GM12878 (cell line): ENCODE results near the gene SLC1A2. TPM values are rescaled to one million over a fixed set of nuclear protein-coding genes. Genes with fewer than 3 reads are reported as not detected.
A peak's percentile ranks its signal among the peaks of the same experiment; 100 is the strongest.

Experiments
- BHLHE40 ChIP-seq, 2 experiments: fragments of 450-650 bp in 1 of 2; IDR thresholded peaks; 2 replicates each; pipeline ENCODE4 v1.6.1; 2011 to 2017; ENCODE audit warnings: low read depth in 2 of 2, borderline replicate concordance in 1 of 2, improper control_type of control experiment in 1 of 2, low read length in 1 of 2, mild to moderate bottlenecking in 1 of 2
- BMI1 ChIP-seq: fragments of 450-650 bp; IDR thresholded peaks from 2 replicates; pipeline ENCODE4 v1.6.1; 2016; ENCODE audit warnings: mild to moderate bottlenecking, moderate library complexity, borderline replicate concordance
- EGR1 ChIP-seq, 2 experiments: IDR thresholded peaks; 1 replicate in 1 of 2; 2 replicates in 1 of 2; pipeline ENCODE4 v1.6.1; 2011 to 2012; ENCODE audit warnings: low read depth in 2 of 2, low read length in 2 of 2, borderline replicate concordance in 1 of 2, mild to moderate bottlenecking in 1 of 2, moderate library complexity in 1 of 2
- ETV6 ChIP-seq, 2 experiments: fragments of 450-650 bp in 1 of 2; IDR thresholded peaks in 1 of 2; conservative IDR thresholded peaks in 1 of 2; 2 replicates each; pipeline ENCODE4 v1.6.1; 2014; ENCODE audit warnings: antibody characterized with exemption in 1 of 2, borderline replicate concordance in 1 of 2, low read depth in 1 of 2, mild to moderate bottlenecking in 1 of 2, moderate library complexity in 1 of 2
- MEF2A ChIP-seq: IDR thresholded peaks from 2 replicates; pipeline ENCODE4 v1.6.1; 2011; ENCODE audit warnings: low read depth, mild to moderate bottlenecking, low read length, moderate library complexity; ENCODE audit not compliant: insufficient read depth
- RUNX3 ChIP-seq: IDR thresholded peaks from 2 replicates; pipeline ENCODE4 v1.6.1; 2012; ENCODE audit warnings: low read length, inconsistent platforms
- SMC3 ChIP-seq: IDR thresholded peaks from 2 replicates; pipeline ENCODE4 v1.6.1; 2011; ENCODE audit warnings: low read length, improper control_type of control experiment, borderline replicate concordance
- TCF12 ChIP-seq: IDR thresholded peaks from 2 replicates; pipeline ENCODE4 v1.6.1; 2011; ENCODE audit warnings: low read depth, mild to moderate bottlenecking, low read length
- polyA plus RNA-seq, 11 experiments: library from polyadenylated mRNA; depleted of rRNA in 4 of 11; unstranded in 6 of 11; stranded (reverse) in 5 of 11; fragments of >200 nt; fragmentation: Nextera tagmentation in 4 of 11; fragmentation: Illumina TruSeq in 1 of 11; extraction: Ambion mirVana in 4 of 11; extraction: Trizol in 1 of 11; gene quantifications; 1 replicate in 1 of 11; 2 replicates in 10 of 11; pipeline versions ENCODE4 v1.2.1 to v1.2.3, GENCODE V29; 2011 to 2016; ENCODE audit warnings: inconsistent platforms in 2 of 11, missing spikeins in 2 of 11, low read depth in 1 of 11
- total RNA-seq, 4 experiments: library from RNA; depleted of rRNA in 3 of 4; stranded (reverse); fragments of >200 nt in 3 of 4; fragmentation: Illumina TruSeq in 1 of 4; extraction: Trizol in 1 of 4; gene quantifications; 2 replicates each; pipeline versions ENCODE4 v1.2.1 to v1.2.3, GENCODE V29; 2013 to 2021
- TF ChIP-seq, protein P1 (sequence below): fragments of 450-650 bp; IDR thresholded peaks from 2 replicates; pipeline ENCODE4 v1.6.1; 2018; ENCODE audit warnings: borderline replicate concordance, mild to moderate bottlenecking; ENCODE audit not compliant: partially characterized antibody
- TF ChIP-seq, protein P2 (sequence below): IDR thresholded peaks from 2 replicates; pipeline ENCODE4 v1.6.1; 2011; ENCODE audit warnings: borderline replicate concordance, low read depth, mild to moderate bottlenecking, moderate library complexity, low read length; ENCODE audit not compliant: insufficient read depth, poor library complexity, severe bottlenecking
- TF ChIP-seq, protein P3 (sequence below): IDR thresholded peaks from 2 replicates; pipeline ENCODE4 v1.6.1; 2011; ENCODE audit warnings: mild to moderate bottlenecking, low read depth, low read length, moderate library complexity; ENCODE audit not compliant: insufficient replicate concordance
- TF ChIP-seq, protein P4 (sequence below): IDR thresholded peaks from 2 replicates; pipeline ENCODE4 v1.6.1; 2012; ENCODE audit warnings: low read depth, low read length, improper control_type of control experiment

Gene SLC1A2
- total and polyA plus RNA-seq, 10 of the 15 experiments (the other 5 are each of a cell fraction or from before 2014, with no cell fraction given): 0.01 to 0.84 (median 0.22) TPM; not detected in 1

DNA sequence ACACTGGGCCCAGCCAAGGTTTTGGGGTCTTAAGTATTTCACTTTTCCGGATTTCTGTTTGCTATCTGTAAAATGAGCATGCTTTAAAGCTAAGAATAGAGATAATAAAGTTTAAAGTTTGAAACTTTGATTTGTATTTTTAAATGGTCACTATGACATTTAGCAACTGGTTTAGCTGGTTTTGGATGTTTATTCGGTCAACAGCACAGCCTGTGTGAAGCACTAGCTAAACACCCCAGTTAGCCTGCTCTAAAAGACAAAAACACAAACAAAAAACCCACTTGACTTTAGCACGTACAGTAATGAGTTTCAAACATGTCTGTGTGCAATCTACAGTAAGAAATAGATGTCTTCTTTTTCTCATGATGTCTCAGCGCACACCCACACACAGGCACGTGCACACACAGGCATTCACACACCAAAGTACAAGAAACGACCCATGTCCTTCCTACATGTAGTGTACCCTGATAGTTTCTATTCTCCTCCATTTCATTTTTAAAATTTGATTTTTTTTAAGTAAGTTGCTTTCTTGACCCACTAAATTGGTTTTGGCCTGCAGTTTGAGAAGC lies 29.4 kb downstream of the SLC1A2 start (continued):
- peak in 1 of 2 experiments; percentile 75; a peak in 2 of 3 replicates for TF ChIP-seq EGR1 (IDR thresholded peaks at IDR 0.05; ENCODE audit: borderline replicate concordance in 1 of 2, low read depth in 2 of 2, low read length in 2 of 2)
- TF ChIP-seq TCF12: 0 out of 2 replicates have a peak, but pooled peaks have one; percentile 18
- TF ChIP-seq SMC3: no peak
- TF ChIP-seq, protein P1, sequence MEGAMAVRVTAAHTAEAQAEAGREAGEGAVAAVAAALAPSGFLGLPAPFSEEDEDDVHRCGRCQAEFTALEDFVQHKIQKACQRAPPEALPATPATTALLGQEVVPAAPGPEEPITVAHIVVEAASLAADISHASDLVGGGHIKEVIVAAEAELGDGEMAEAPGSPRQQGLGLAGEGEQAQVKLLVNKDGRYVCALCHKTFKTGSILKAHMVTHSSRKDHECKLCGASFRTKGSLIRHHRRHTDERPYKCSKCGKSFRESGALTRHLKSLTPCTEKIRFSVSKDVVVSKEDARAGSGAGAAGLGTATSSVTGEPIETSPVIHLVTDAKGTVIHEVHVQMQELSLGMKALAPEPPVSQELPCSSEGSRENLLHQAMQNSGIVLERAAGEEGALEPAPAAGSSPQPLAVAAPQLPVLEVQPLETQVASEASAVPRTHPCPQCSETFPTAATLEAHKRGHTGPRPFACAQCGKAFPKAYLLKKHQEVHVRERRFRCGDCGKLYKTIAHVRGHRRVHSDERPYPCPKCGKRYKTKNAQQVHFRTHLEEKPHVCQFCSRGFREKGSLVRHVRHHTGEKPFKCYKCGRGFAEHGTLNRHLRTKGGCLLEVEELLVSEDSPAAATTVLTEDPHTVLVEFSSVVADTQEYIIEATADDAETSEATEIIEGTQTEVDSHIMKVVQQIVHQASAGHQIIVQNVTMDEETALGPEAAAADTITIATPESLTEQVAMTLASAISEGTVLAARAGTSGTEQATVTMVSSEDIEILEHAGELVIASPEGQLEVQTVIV: no peak
- TF ChIP-seq, protein P2, sequence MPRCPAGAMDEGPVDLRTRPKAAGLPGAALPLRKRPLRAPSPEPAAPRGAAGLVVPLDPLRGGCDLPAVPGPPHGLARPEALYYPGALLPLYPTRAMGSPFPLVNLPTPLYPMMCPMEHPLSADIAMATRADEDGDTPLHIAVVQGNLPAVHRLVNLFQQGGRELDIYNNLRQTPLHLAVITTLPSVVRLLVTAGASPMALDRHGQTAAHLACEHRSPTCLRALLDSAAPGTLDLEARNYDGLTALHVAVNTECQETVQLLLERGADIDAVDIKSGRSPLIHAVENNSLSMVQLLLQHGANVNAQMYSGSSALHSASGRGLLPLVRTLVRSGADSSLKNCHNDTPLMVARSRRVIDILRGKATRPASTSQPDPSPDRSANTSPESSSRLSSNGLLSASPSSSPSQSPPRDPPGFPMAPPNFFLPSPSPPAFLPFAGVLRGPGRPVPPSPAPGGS: peak; percentile 89
- TF ChIP-seq, protein P3, sequence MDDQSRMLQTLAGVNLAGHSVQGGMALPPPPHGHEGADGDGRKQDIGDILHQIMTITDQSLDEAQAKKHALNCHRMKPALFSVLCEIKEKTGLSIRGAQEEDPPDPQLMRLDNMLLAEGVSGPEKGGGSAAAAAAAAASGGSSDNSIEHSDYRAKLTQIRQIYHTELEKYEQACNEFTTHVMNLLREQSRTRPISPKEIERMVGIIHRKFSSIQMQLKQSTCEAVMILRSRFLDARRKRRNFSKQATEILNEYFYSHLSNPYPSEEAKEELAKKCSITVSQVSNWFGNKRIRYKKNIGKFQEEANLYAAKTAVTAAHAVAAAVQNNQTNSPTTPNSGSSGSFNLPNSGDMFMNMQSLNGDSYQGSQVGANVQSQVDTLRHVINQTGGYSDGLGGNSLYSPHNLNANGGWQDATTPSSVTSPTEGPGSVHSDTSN: peak; percentile 34
- TF ChIP-seq ETV6 (conservative IDR thresholded peaks at IDR 0.05 in 1 of 2, IDR thresholded peaks at IDR 0.05 in 1 of 2; ENCODE audit: borderline replicate concordance in 1 of 2, low read depth in 1 of 2): peak in 1 of 2 experiments; percentile 37; a peak in 1 of 4 replicates
- no peak for TF ChIP-seq BMI1
- TF ChIP-seq MEF2A: peak; percentile 26; the same call in 1 of the 2 replicates
- TF ChIP-seq BHLHE40 (IDR thresholded peaks at IDR 0.05; ENCODE audit: borderline replicate concordance in 1 of 2, low read depth in 2 of 2, low read length in 1 of 2): peak; percentile 91 to 95
- peak; percentile 38; the same call in 1 of the 2 replicates for TF ChIP-seq RUNX3
- TF ChIP-seq, protein P4, sequence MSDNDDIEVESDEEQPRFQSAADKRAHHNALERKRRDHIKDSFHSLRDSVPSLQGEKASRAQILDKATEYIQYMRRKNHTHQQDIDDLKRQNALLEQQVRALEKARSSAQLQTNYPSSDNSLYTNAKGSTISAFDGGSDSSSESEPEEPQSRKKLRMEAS: no peak
